Measurements from ENCODE around the gene CDC123. TPM values are rescaled to one million over a fixed set of nuclear protein-coding genes. Genes with fewer than 3 reads are reported as not detected.

CDC123 gene
- total and polyA plus RNA-seq, 2 donors (not counting 3 experiments of a cell fraction or from before 2014, with no cell fraction given), result 65.6 to 106 TPM

- H3K9me1 ChIP-seq (replicated peaks; ENCODE audit: control insufficient read depth, extremely low read depth, insufficient read depth, low read length), result no peaks in the 10 kb centered on the region
- TF ChIP-seq GATA2 (IDR thresholded peaks at IDR 0.05; ENCODE audit: insufficient read depth, insufficient read length, low read depth, low read length), result no peak
- no peak for TF ChIP-seq EZH2 (IDR thresholded peaks at IDR 0.05; ENCODE audit: borderline replicate concordance, low read depth, low read length, severe bottlenecking)
- TF ChIP-seq JUN (IDR thresholded peaks at IDR 0.05; ENCODE audit: borderline replicate concordance, insufficient read depth, insufficient read length, low read depth), result no peak
- no peak for TF ChIP-seq MAX (IDR thresholded peaks at IDR 0.05; ENCODE audit: insufficient read depth, insufficient read length)
- TF ChIP-seq FOS (IDR thresholded peaks at IDR 0.05; ENCODE audit: borderline replicate concordance, insufficient read depth, low read length), result no peak
- no peak for TF ChIP-seq POLR2A (IDR thresholded peaks at IDR 0.05; ENCODE audit: low read depth, low read length)
- TF ChIP-seq CTCF (IDR thresholded peaks at IDR 0.05; ENCODE audit: extremely low read depth in 1 of 2, insufficient read depth in 1 of 2, low read depth in 1 of 2, low read length in 2 of 2), result no peak
- no peak for TF ChIP-seq MYC (IDR thresholded peaks at IDR 0.05; ENCODE audit: low read depth, low read length)
- no peak for TF ChIP-seq POLR2AphosphoS5 (IDR thresholded peaks at IDR 0.05; ENCODE audit: insufficient read depth, low read depth, low read length)
- BruUV-seq (replicated peaks), result no TSS peak
Measured at GRCh38 chr10:12162927-12163326, 33.1 kb upstream of the CDC123 start.

More at GRCh38 chr10:12162927-12163326, 33.1 kb upstream of the CDC123 start:
- Histone ChIP-seq H3K4me1 (ENCODE audit: control insufficient read depth, extremely low read depth, insufficient read depth, low read length) (no peaks in the 10 kb centered on the region), H4K20me1 (replicated peaks; ENCODE audit: control insufficient read depth, extremely low read depth, insufficient read depth, low read length) (no peaks in the 10 kb centered on the region), H3K79me2 (ENCODE audit: control insufficient read depth, insufficient read depth, low read length) (no peaks in the 10 kb centered on the region), H3K4me2 (ENCODE audit: insufficient read depth, low read length) (no peak overlapping the region), H3K4me3 (replicated peaks in 1 of 3; ENCODE audit: insufficient read depth in 1 of 3, low read depth in 1 of 3, low read length in 3 of 3) (no peak overlapping the region), H3K9ac (replicated peaks; ENCODE audit: extremely low read depth, insufficient read depth, low read length) (no peak overlapping the region), H3K27ac (ENCODE audit: insufficient read depth, low read depth, low read length) (no peak overlapping the region), H2AFZ (ENCODE audit: low read depth, low read length) (no peak overlapping the region), H3K27me3 (ENCODE audit: control insufficient read depth in 2 of 2, insufficient read depth in 2 of 2, low read length in 2 of 2) (no peaks in the 10 kb centered on the region), H3K36me3 (ENCODE audit: control insufficient read depth in 2 of 2, extremely low read depth in 1 of 2, insufficient read depth in 2 of 2, low read length in 2 of 2) (peaks cover 15 to 17% of the 10 kb centered on the region in 2 experiments), H3K9me3 (replicated peaks; ENCODE audit: control insufficient read depth, insufficient read depth, low read length) (no peaks in the 10 kb centered on the region)
- intact Hi-C loops (cut with micrococcal nuclease) (no loop called here), dilution Hi-C loops (cut with MboI; ENCODE audit: extremely low pct_ligation_motif_present, low sequenced_read_pairs) (no loop called here)
- CTCF ChIA-PET, result interaction anchor here (0.7 to 1.4 kb wide), 2 partner anchors 9 to 682 kb away, joined by 3 to 6 read pairs; no protein-coding TSS in a partner anchor
- DNase-seq (ENCODE audit: low read depth, low spot score) (no peak), FAIRE-seq (no peak)
- POLR2A ChIA-PET, result no interaction called here

Data from endothelial cell of umbilical vein (primary cell).